Panc1 (cell line): ENCODE results near the gene SLCO2B1. TPM values are rescaled to one million over a fixed set of nuclear protein-coding genes. Genes with fewer than 3 reads are reported as not detected.

Experiments used
- ATAC-seq: fragments of 200-7000 bp; cut with Tn5 transposase; 2 replicates; pipeline ENCODE4 v1.9.1; 2020; ENCODE audit warnings: mild to moderate bottlenecking, moderate library complexity
- BruUV-seq: library from RNA; stranded (reverse); fragments of 400-500 nt; replicated peaks from 2 replicates; lab custom pipeline; 2021; lab: Mats Ljungman, UMichigan
- CTCF ChIA-PET: fragments of 300-600 bp; sonication (Branson Sonifier 250); formaldehyde crosslinking; loops from one replicate; lab custom pipeline; 2022; ENCODE audit warnings: antibody characterized with exemption; lab: Charles Lee
- POLR2A ChIA-PET: fragments of 300-600 bp; sonication (Branson Sonifier 250); formaldehyde crosslinking; loops from one replicate; lab custom pipeline; 2022; ENCODE audit warnings: antibody characterized with exemption; lab: Charles Lee
- DNase-seq: peaks from one replicate; pipeline ENCODE4 v3.0.0-alpha.2; 2010; ENCODE audit warnings: low read depth, low spot score
- H3K27ac ChIP-seq: 2 replicates; pipeline ENCODE4 v1.5.1; 2011; ENCODE audit warnings: mild to moderate bottlenecking, low read length, inconsistent platforms
- H3K27me3 ChIP-seq: fragments of 200-500 bp; sonication (Bioruptor generic); 2 replicates; pipeline ENCODE4 v1.6.0; 2014; ENCODE audit warnings: low read length, inconsistent platforms; ENCODE audit not compliant: control insufficient read depth, insufficient read depth
- H3K36me3 ChIP-seq: fragments of 200-500 bp; sonication (Bioruptor generic); 2 replicates; pipeline ENCODE4 v1.5.1; 2014; ENCODE audit warnings: inconsistent platforms, mild to moderate bottlenecking, low read length, moderate library complexity; ENCODE audit not compliant: control insufficient read depth, insufficient read depth
- H3K4me1 ChIP-seq: 2 replicates; pipeline ENCODE4 v1.5.1; 2011; ENCODE audit warnings: inconsistent platforms, mild to moderate bottlenecking, low read length, moderate library complexity; ENCODE audit not compliant: control insufficient read depth, insufficient read depth
- H3K4me3 ChIP-seq, 2 experiments: 2 replicates each; pipeline ENCODE4 v1.5.1; 2011 to 2012; ENCODE audit warnings: low read depth in 2 of 2, low read length in 2 of 2, mild to moderate bottlenecking in 2 of 2, inconsistent platforms in 1 of 2, moderate library complexity in 1 of 2
- H3K9me3 ChIP-seq: fragments of 200-500 bp; sonication (Bioruptor generic); 2 replicates; pipeline ENCODE4 v1.5.1; 2014; ENCODE audit warnings: low read depth, mild to moderate bottlenecking, inconsistent platforms, low read length, moderate library complexity; ENCODE audit not compliant: control insufficient read depth, insufficient read depth
- CTCF ChIP-seq: fragments of 450-650 bp; IDR thresholded peaks from 2 replicates; pipeline ENCODE4 v1.5.1; 2017; ENCODE audit warnings: mild to moderate bottlenecking
- POLR2AphosphoS5 ChIP-seq: IDR thresholded peaks from 2 replicates; pipeline ENCODE4 v1.6.1; 2012; ENCODE audit warnings: mild to moderate bottlenecking, low read depth, low read length, moderate library complexity
- REST ChIP-seq, 2 experiments: IDR thresholded peaks; 2 replicates each; pipeline ENCODE4 v1.6.1; 2011 to 2012; ENCODE audit warnings: low read depth in 2 of 2, control low read depth in 1 of 2, low read length in 1 of 2, mild to moderate bottlenecking in 1 of 2, moderate library complexity in 1 of 2; ENCODE audit not compliant: insufficient read depth in 1 of 2
- SIN3A ChIP-seq: IDR thresholded peaks from 2 replicates; pipeline ENCODE4 v1.6.1; 2012; ENCODE audit warnings: low read depth, mild to moderate bottlenecking, low read length, moderate library complexity, borderline replicate concordance; ENCODE audit not compliant: insufficient read depth
- TCF7L2 ChIP-seq: IDR thresholded peaks from 2 replicates; pipeline ENCODE4 v1.6.1; 2011; ENCODE audit warnings: mild to moderate bottlenecking, low read depth, low read length, inconsistent platforms
- in situ Hi-C: cut with HindIII; loops from 2 replicates; pipeline ENCODE4 v1.10.0; 2016; ENCODE audit warnings: low sequenced_read_pairs, low pct_unique_long_range_greater_than_20kb
- intact Hi-C: fragments of 100-400 bp; cut with micrococcal nuclease; formaldehyde crosslinking; loops from one replicate; pipeline ENCODE4 v1.10.0; 2022; ENCODE audit not compliant: unreplicated experiment
- total RNA-seq: library from RNA; stranded (reverse); gene quantifications from one replicate; pipeline ENCODE4 v1.2.1, GENCODE V29; 2021; ENCODE audit not compliant: unreplicated experiment

The SLCO2B1 gene
- total RNA-seq, 1 experiment from 2014 or later: 0.77 TPM

- POLR2A ChIA-PET: no interaction called here
- Histone ChIP-seq H3K36me3 (no peaks in the 10 kb centered on the region), H3K9me3 (no peaks in the 10 kb centered on the region), H3K4me3 (no peak overlapping the region), H3K4me1 (no peaks in the 10 kb centered on the region), H3K27ac (no peak overlapping the region), H3K27me3 (peaks cover 6% of the 10 kb centered on the region)
- in situ Hi-C loops: no loop called here
- intact Hi-C loops: no loop called here
- no TSS peak for BruUV-seq
- no peak for ATAC-seq
- no peak for DNase-seq
- CTCF ChIA-PET: interaction anchor here (0.9 to 2.6 kb wide), 4 partner anchors 9 to 56 kb away, joined by 4 to 17 read pairs (median 8); no protein-coding TSS in a partner anchor
- no peak for TF ChIP-seq SIN3A
- TF ChIP-seq REST (IDR thresholded peaks at IDR 0.05; ENCODE audit: insufficient read depth in 1 of 2, low read depth in 2 of 2, low read length in 1 of 2): no peak
- TF ChIP-seq CTCF: no peak
- no peak for TF ChIP-seq TCF7L2
- no peak for TF ChIP-seq POLR2AphosphoS5
These were observed 45.5 kb downstream of the SLCO2B1 start for GRCh38 chr11:75196426-75196825.

GRCh38 chr11:75197512-75198277, 46.8 kb downstream of the SLCO2B1 start:
- no peaks in the 10 kb centered on the region for H3K9me3 ChIP-seq
- no peak overlapping the region for H3K27ac ChIP-seq
- H3K36me3 ChIP-seq: no peaks in the 10 kb centered on the region
- DNase-seq (no peak), ATAC-seq (no peak)
- H3K4me3 ChIP-seq: no peak overlapping the region
- in situ Hi-C loops: no loop called here
- TF ChIP-seq REST (IDR thresholded peaks at IDR 0.05; ENCODE audit: insufficient read depth in 1 of 2, low read depth in 2 of 2, low read length in 1 of 2): no peak
- intact Hi-C loops: no loop called here
- H3K4me1 ChIP-seq: no peaks in the 10 kb centered on the region
- BruUV-seq: no TSS peak
- CTCF ChIA-PET: interaction anchor here (1.1 kb wide), 1 partner anchor 57 kb away, joined by 3 read pairs; no protein-coding TSS in a partner anchor
- H3K27me3 ChIP-seq: peaks cover 8% of the 10 kb centered on the region
- POLR2A ChIA-PET: no interaction called here
